Activated CD4-positive, alpha-beta T cell treated with anti-CD3 and anti-CD28 coated beads, Interleukin-2, amount 10 ng/mL, durations not matched to agents 7 days and 5 days (primary cell): Measurements from ENCODE around the gene MSH6. TPM values are rescaled to one million over a fixed set of nuclear protein-coding genes. Genes with fewer than 3 reads are reported as not detected.
"Not testable (repeated sequence)": the region's sequence is repeated elsewhere in the genome, so short reads cannot be mapped to it uniquely, and the experiment has no call there.

Experiments
- CTCF ChIA-PET: fragments of 350-600 bp; sonication (Branson Sonifier 250); formaldehyde crosslinking; loops from one replicate; lab custom pipeline; 2021; ENCODE audit warnings: antibody characterized with exemption; lab: Charles Lee
- POLR2A ChIA-PET: fragments of 350-600 bp; sonication (Branson Sonifier 250); formaldehyde crosslinking; loops from one replicate; lab custom pipeline; 2021; ENCODE audit warnings: antibody characterized with exemption; lab: Charles Lee
- DNase-seq: peaks from one replicate; pipeline ENCODE4 v3.0.0-alpha.2; 2020
- H3K27ac Mint-ChIP-seq: one replicate; pipeline ENCODE4 v1.8.0; 2021; ENCODE audit warnings: mild to moderate bottlenecking, moderate library complexity, mixed read lengths
- H3K27me3 Mint-ChIP-seq: one replicate; pipeline ENCODE4 v1.8.0; 2021; ENCODE audit warnings: mixed read lengths
- H3K36me3 Mint-ChIP-seq: one replicate; pipeline ENCODE4 v1.8.0; 2021; ENCODE audit warnings: low read depth, mixed read lengths
- H3K4me1 Mint-ChIP-seq: one replicate; pipeline ENCODE4 v1.8.0; 2021; ENCODE audit warnings: mixed read lengths
- H3K4me3 Mint-ChIP-seq: one replicate; pipeline ENCODE4 v1.8.0; 2021; ENCODE audit warnings: mild to moderate bottlenecking, moderate library complexity, mixed read lengths
- H3K9me3 Mint-ChIP-seq: one replicate; pipeline ENCODE4 v1.8.0; 2021; ENCODE audit warnings: mixed read lengths
- total RNA-seq, 2 experiments: library from RNA; stranded (reverse); gene quantifications; one replicate each; pipeline ENCODE4 v1.2.3, GENCODE V29; 2021

MSH6 gene
- total RNA-seq, 2 experiments from 2014 or later = 87.7 to 92.9 TPM

DNA sequence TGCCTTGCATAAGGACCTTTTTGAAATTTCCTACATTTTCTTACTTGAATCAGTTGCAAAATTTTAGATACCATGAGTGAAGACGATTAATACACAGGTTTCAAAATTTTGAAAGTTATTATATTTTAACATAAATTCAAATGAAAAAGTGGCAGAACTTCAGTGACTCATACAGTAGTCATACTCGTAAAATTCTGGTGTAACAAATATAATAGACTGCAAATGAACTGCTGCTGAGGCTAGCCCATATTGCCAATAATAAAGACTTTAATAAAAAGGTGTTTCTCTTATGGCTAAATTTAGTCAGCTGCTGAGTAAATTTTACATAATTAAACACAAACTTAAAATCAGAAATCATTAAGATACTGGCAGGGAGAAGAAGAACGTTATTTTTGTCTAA lies 36.9 kb downstream of the MSH6 start:
- H3K9me3 Mint-ChIP-seq = no peaks in the 10 kb centered on the region
- ChIA-PET POLR2A (no interaction called here), CTCF (interaction anchor here (1.0 kb wide), 1 partner anchor 10 kb away, joined by 3 read pairs; no protein-coding TSS in a partner anchor)
- H3K27me3 Mint-ChIP-seq = no peaks in the 10 kb centered on the region
- no peak overlapping the region for H3K4me3 Mint-ChIP-seq
- DNase-seq = no peak
- no peaks in the 10 kb centered on the region for H3K4me1 Mint-ChIP-seq
- peaks cover 62% of the 10 kb centered on the region for H3K36me3 Mint-ChIP-seq
- no peak overlapping the region for H3K27ac Mint-ChIP-seq

DNA sequence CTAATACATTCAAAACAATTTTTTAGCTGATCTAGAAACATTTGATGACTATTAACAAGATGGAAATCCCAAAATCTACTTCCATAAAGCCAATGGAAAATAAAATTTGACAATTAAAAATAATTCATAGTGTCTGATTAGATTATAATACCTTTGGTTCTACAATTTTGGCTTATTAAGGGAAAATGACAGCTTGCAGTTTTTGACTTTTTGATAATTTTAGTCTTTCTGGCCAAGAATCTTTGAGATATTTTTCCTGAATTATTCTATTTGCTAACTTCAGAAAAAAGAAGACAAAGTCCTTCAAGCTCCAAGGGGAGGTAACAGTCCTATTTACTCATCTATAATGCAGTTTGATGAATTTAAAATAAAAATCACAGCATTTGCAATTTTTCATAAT lies 39.6 kb downstream of the MSH6 start:
- POLR2A ChIA-PET = no interaction called here

DNA sequence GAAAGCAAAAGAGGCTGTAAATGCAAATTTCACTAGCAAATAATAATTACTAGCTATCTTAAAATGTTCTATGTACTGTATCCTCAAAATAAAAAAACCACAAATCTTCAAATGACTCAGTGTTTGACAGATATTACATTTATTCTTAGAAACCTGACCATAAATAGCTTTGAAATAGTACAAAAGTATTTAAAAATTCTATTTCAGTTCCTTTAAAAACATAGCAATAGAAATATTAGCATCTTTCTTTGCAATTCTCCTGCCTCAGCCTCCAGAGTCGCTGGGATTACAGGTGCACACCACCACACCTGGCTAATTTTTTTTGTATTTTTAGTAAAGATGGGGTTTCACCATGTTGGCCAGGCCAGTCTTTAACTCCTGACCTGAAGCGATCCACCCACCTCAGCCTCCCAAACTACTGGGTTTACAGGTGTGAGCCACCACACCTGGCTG lies 50.6 kb downstream of the MSH6 start:
- Mint-ChIP-seq H3K9me3 (no peaks in the 10 kb centered on the region), H3K36me3 (peaks cover 35% of the 10 kb centered on the region), H3K4me3 (no peak overlapping the region), H3K27me3 (no peaks in the 10 kb centered on the region), H3K4me1 (peaks cover 9% of the 10 kb centered on the region), H3K27ac (no peak overlapping the region)
- CTCF ChIA-PET = interaction anchor here (0.6 to 1.1 kb wide), 2 partner anchors 9 to 25 kb away, joined by 4 to 6 read pairs; no protein-coding TSS in a partner anchor
- DNase-seq = no peak
- POLR2A ChIA-PET = interaction anchor here (0.6 to 0.8 kb wide), 3 partner anchors 29 to 538 kb away, joined by 3 to 4 read pairs (median 4); partner anchors contain the start of gene FBXO11

More for the DNA sequence above, 39.6 kb downstream of the MSH6 start:
- H3K9me3 Mint-ChIP-seq = no peaks in the 10 kb centered on the region
- CTCF ChIA-PET = interaction anchor here (1.0 kb wide), 1 partner anchor 21 kb away, joined by 3 read pairs; no protein-coding TSS in a partner anchor
- peaks cover 52% of the 10 kb centered on the region for H3K36me3 Mint-ChIP-seq
- H3K4me3 Mint-ChIP-seq = no peak overlapping the region
- no peak overlapping the region for H3K27ac Mint-ChIP-seq
- DNase-seq = no peak
- H3K27me3 Mint-ChIP-seq = no peaks in the 10 kb centered on the region
- no peaks in the 10 kb centered on the region for H3K4me1 Mint-ChIP-seq

DNA sequence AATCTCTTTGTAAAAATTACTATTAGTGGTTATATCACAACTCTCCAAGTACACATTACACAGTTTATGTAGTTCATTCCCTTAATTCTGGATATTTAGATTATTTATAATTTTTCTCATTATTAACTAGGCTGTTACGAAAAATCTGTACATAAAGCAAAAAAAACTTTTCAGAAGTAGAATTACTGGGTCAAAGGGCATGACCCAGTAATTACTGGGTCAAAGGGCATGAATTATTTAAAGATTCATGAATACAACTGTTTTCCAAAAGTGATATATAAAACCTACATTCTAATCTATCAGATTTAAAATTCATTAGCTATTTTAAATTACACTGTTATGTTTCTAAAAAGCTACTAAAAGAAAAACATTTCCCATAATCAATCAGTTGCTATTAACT lies 55.3 kb downstream of the MSH6 start:
- Mint-ChIP-seq H3K4me3 (no peak overlapping the region), H3K9me3 (no peaks in the 10 kb centered on the region), H3K27ac (no peak overlapping the region), H3K4me1 (peaks cover 14% of the 10 kb centered on the region), H3K27me3 (no peaks in the 10 kb centered on the region), H3K36me3 (peaks cover 26% of the 10 kb centered on the region)
- POLR2A ChIA-PET = no interaction called here
- CTCF ChIA-PET = no interaction called here
- DNase-seq = no peak

DNA sequence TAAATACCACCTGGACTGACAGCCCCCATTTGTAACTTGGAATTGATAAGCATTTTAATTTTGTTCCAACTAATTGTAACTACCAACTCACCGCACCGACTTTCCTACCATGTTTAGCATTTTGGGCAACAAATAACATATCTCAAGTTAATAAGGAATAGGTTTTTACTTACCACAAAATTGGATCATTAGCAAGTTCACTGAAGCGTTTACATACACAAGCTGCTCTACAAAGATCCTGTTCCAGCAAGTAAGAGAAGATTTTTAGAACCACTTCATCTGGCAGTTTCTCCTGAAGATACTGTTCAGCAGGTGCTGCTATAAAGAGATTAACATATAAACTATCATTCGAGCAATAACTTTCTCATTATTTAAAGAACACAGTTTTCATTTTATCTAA lies 55.7 kb downstream of the MSH6 start:
- Mint-ChIP-seq H3K27ac (no peak overlapping the region), H3K4me1 (peaks cover 14% of the 10 kb centered on the region), H3K36me3 (peaks cover 29% of the 10 kb centered on the region), H3K9me3 (no peaks in the 10 kb centered on the region), H3K4me3 (no peak overlapping the region), H3K27me3 (no peaks in the 10 kb centered on the region)
- ChIA-PET CTCF (no interaction called here), POLR2A (no interaction called here)
- no peak for DNase-seq

DNA sequence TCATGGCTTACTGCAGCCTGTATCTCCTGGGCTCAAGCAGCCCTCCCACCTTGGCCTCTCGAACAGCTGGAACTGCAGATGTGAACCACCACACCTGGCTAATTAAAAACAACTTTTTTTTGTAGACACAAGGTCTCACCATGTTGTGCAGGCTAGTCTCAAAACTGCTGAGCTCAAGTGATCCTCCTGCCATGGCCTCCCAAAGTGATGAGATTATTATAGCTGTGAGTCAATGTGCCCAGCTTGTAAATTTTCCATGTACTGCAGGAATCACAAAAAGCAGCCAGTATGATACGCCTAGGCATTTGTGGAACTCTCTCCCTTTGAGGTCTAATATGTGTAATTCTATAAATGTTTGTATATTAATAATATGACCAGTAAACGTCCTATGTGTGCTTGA lies 59.9 kb downstream of the MSH6 start:
- Mint-ChIP-seq H3K4me1 (peaks cover 15% of the 10 kb centered on the region), H3K36me3 (peaks cover 16% of the 10 kb centered on the region), H3K27me3 (no peaks in the 10 kb centered on the region), H3K9me3 (no peaks in the 10 kb centered on the region), H3K4me3 (no peak overlapping the region), H3K27ac (no peak overlapping the region)
- CTCF ChIA-PET = interaction anchor here (0.6 to 1.6 kb wide), 3 partner anchors 9 to 482 kb away, joined by 3 to 4 read pairs (median 4); no protein-coding TSS in a partner anchor
- no peak for DNase-seq
- POLR2A ChIA-PET = interaction anchor here (0.7 kb wide), 1 partner anchor 33 kb away, joined by 11 read pairs; no protein-coding TSS in a partner anchor

DNA sequence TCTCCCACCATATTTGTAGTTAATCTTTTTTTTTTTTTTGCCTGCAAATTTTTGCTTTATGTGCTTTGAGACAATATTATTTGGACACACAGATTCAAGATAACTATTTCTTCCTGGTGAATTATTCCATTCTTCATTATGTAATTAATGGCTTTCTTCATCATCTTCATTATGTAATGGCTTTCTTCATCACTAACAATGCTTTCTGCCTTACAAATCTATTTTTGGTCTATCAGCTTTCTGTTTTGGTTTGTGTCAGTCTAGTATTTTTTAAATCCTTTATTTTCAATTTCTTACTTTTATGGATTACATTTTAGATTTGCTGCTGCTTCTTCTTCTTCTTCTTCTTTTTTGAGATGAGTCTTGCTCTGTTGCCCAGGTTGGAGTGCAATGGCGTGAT lies 60.5 kb downstream of the MSH6 start:
- H3K4me3 Mint-ChIP-seq = no peak overlapping the region
- POLR2A ChIA-PET = interaction anchor here (0.7 kb wide), 1 partner anchor 32 kb away, joined by 11 read pairs; no protein-coding TSS in a partner anchor

DNA sequence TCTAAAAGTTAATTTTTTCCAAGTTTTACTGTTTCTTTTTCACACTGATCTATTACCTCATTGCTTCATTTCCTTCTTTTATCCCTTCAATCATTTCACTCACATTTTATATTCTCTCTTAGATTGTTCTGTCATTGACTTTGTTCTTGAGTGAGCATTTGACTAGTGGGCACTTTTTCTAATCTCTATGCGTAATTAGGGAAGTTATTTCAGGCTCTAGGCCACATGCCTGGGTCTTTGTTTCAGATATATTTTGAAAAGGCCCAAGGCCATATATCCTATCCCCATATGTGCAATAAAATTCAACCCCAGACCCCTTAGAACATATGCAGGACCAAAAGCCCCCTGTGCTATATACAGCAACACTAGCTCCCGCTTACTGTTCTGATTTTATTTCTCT lies 61.2 kb downstream of the MSH6 start:
- no peaks in the 10 kb centered on the region for H3K27me3 Mint-ChIP-seq
- H3K4me3 Mint-ChIP-seq = no peak overlapping the region
- H3K4me1 Mint-ChIP-seq = peaks cover 15% of the 10 kb centered on the region
- H3K36me3 Mint-ChIP-seq = peaks cover 13% of the 10 kb centered on the region
- DNase-seq = no peak
- H3K9me3 Mint-ChIP-seq = no peaks in the 10 kb centered on the region
- CTCF ChIA-PET = interaction anchor here (1.3 kb wide), 1 partner anchor 9 kb away, joined by 3 read pairs; no protein-coding TSS in a partner anchor
- POLR2A ChIA-PET = no interaction called here
- H3K27ac Mint-ChIP-seq = no peak overlapping the region

More for the DNA sequence above, 60.5 kb downstream of the MSH6 start:
- Mint-ChIP-seq H3K4me1 (peaks cover 15% of the 10 kb centered on the region), H3K27ac (peak overlapping the region; percentile 13), H3K9me3 (no peaks in the 10 kb centered on the region), H3K36me3 (peaks cover 18% of the 10 kb centered on the region), H3K27me3 (no peaks in the 10 kb centered on the region)
- CTCF ChIA-PET = no interaction called here
- no peak for DNase-seq

DNA sequence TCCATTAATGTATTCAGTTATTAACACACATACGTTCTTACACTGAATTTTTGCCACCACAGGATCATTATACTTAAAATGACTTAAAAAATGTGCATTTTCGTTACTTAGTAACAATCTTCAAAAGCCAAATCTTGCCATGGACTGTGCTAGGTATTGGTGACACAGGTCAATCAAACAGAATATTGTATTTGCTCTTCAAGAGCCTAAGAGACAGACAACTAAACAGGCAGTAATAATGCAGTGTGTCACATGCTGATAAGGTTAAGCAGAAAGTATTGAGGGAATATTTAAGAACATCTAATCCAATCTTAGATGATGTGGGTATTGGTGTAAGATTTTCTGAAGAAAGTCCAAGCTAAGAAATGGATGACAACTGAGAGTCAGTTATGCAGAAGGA lies 66.4 kb downstream of the MSH6 start:
- Mint-ChIP-seq H3K27ac (no peak overlapping the region), H3K4me3 (no peak overlapping the region), H3K4me1 (peaks cover 5% of the 10 kb centered on the region), H3K36me3 (peaks cover 8% of the 10 kb centered on the region), H3K27me3 (no peaks in the 10 kb centered on the region), H3K9me3 (no peaks in the 10 kb centered on the region)
- ChIA-PET CTCF (no interaction called here), POLR2A (no interaction called here)
- no peak for DNase-seq

DNA sequence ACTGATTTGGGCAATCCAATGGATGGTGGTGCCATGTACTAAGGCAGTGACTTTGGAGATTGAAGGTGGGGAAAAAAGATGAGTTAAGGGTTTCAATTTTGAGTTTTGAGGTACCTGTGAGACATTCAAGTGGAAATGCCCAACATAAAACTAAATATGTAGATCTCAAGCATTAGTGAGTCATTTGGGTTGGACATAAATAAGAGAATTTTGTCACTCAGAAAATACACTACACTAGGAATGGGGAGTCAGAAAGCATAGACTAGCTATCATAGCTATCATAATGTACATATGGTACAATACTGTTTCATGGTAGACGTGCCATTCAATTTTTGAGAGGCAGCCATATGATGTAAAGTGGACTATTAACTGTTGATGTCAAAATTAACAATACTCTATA lies 67.3 kb downstream of the MSH6 start:
- no peaks in the 10 kb centered on the region for H3K9me3 Mint-ChIP-seq
- CTCF ChIA-PET = no interaction called here
- peaks cover 3% of the 10 kb centered on the region for H3K4me1 Mint-ChIP-seq
- no peaks in the 10 kb centered on the region for H3K27me3 Mint-ChIP-seq
- DNase-seq = no peak
- H3K27ac Mint-ChIP-seq = no peak overlapping the region
- POLR2A ChIA-PET = no interaction called here
- peaks cover 8% of the 10 kb centered on the region for H3K36me3 Mint-ChIP-seq
- H3K4me3 Mint-ChIP-seq = no peak overlapping the region

DNA sequence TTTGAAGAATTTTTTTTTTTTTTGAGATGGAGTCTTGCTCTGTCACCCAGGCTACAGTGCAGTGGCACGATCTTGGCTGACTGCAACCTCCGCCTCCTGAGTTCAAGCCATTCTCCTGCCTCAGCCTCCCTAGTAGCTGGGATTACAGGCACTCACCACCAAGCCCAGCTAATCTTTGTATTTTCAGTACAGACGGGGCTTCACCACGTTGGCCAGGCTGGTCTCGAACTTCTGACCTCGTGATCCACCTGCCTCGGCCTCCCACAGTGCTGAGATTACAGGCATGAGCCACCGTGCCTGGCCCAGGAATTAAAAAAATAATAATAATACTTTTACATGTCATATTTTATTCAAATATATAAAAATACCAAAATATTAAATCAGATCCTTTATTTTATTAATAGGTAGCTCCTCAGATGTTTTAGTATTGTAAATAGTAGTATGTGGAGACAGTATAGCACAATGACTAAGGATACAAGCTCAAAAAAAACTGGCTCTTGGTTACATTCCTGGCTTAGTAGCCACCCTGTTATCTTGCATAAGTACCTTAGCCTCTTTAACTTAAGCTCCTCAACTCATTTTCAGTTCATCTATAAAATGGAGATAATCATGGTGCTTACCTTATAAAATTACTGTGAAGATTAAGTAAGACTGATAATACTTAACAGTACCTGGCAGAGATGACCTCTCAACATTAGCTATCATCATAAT lies 70.3 kb downstream of the MSH6 start:
- DNase-seq, H3K4me3 Mint-ChIP-seq, H3K36me3 Mint-ChIP-seq, H3K27ac Mint-ChIP-seq, H3K27me3 Mint-ChIP-seq, POLR2A ChIA-PET, H3K9me3 Mint-ChIP-seq: not testable (repeated sequence)
- CTCF ChIA-PET = interaction anchor here (1.2 kb wide), 1 partner anchor 8 kb away, joined by 3 read pairs; no protein-coding TSS in a partner anchor
- H3K4me1 Mint-ChIP-seq = peaks cover 15% of the 10 kb centered on the region
